H9 (cell line): ENCODE data around the gene RTN1. TPM values are rescaled to one million over a fixed set of nuclear protein-coding genes. Genes with fewer than 3 reads are reported as not detected.

Experiments used
- DNase-seq: peaks from one replicate; pipeline ENCODE4 v3.0.0-alpha.2; 2017
- H2AFZ ChIP-seq: one replicate; pipeline ENCODE4 v1.6.1; 2013; ENCODE audit warnings: mild to moderate bottlenecking, low read length, control low read depth, moderate library complexity
- H2AK5ac ChIP-seq: 2 replicates; pipeline ENCODE4 v1.6.1; 2013; ENCODE audit warnings: low read length, control low read depth, mixed read lengths; ENCODE audit not compliant: insufficient read length
- H2BK120ac ChIP-seq: one replicate; pipeline ENCODE4 v1.6.1; 2013; ENCODE audit warnings: low read depth, mild to moderate bottlenecking, low read length, control low read depth, inconsistent platforms; ENCODE audit not compliant: poor library complexity, severe bottlenecking
- H2BK12ac ChIP-seq: 2 replicates; pipeline ENCODE4 v1.6.1; 2013; ENCODE audit warnings: low read length, control low read depth, mixed read lengths, low read depth; ENCODE audit not compliant: insufficient read length
- H2BK15ac ChIP-seq: 2 replicates; pipeline ENCODE4 v1.6.1; 2013; ENCODE audit warnings: low read depth, low read length, control low read depth
- H2BK20ac ChIP-seq: one replicate; pipeline ENCODE4 v1.6.1; 2013; ENCODE audit warnings: low read depth, mild to moderate bottlenecking, low read length, control low read depth, inconsistent platforms; ENCODE audit not compliant: poor library complexity, severe bottlenecking
- H2BK5ac ChIP-seq: 2 replicates; pipeline ENCODE4 v1.6.1; 2013; ENCODE audit warnings: low read length, control low read depth, mixed read lengths; ENCODE audit not compliant: insufficient read length
- H3K14ac ChIP-seq: 2 replicates; pipeline ENCODE4 v1.6.1; 2013; ENCODE audit warnings: low read length, control low read depth; ENCODE audit not compliant: insufficient read depth
- H3K18ac ChIP-seq: 2 replicates; pipeline ENCODE4 v1.6.1; 2013; ENCODE audit warnings: low read depth, mild to moderate bottlenecking, mixed read lengths, low read length, control low read depth; ENCODE audit not compliant: insufficient read length
- H3K23ac ChIP-seq: 2 replicates; pipeline ENCODE4 v1.6.1; 2013; ENCODE audit warnings: low read length, control low read depth, mixed read lengths, low read depth; ENCODE audit not compliant: insufficient read length
- H3K23me2 ChIP-seq: 2 replicates; pipeline ENCODE4 v1.6.1; 2013; ENCODE audit warnings: low read depth, mild to moderate bottlenecking, mixed read lengths, low read length, control low read depth; ENCODE audit not compliant: insufficient read length, poor library complexity, severe bottlenecking
- H3K27ac ChIP-seq: 2 replicates; pipeline ENCODE4 v1.5.1; 2013; ENCODE audit warnings: low read length, control low read depth, mixed read lengths, low read depth; ENCODE audit not compliant: insufficient read length
- H3K27me3 ChIP-seq: 2 replicates; pipeline ENCODE4 v1.6.1; 2013; ENCODE audit warnings: low read length, control low read depth, inconsistent platforms; ENCODE audit not compliant: insufficient read depth
- H3K4ac ChIP-seq: 2 replicates; pipeline ENCODE4 v1.6.1; 2013; ENCODE audit warnings: low read depth, mild to moderate bottlenecking, control low read depth, inconsistent platforms, low read length, moderate library complexity
- H3K4me1 ChIP-seq: 2 replicates; pipeline ENCODE4 v1.6.1; 2013; ENCODE audit warnings: low read length, control low read depth, inconsistent platforms; ENCODE audit not compliant: insufficient read depth
- H3K4me2 ChIP-seq: 2 replicates; pipeline ENCODE4 v1.6.1; 2013; ENCODE audit warnings: low read length, control low read depth, mixed read lengths; ENCODE audit not compliant: insufficient read length, insufficient read depth
- H3K56ac ChIP-seq: 2 replicates; pipeline ENCODE4 v1.6.1; 2013; ENCODE audit warnings: low read depth, mild to moderate bottlenecking, mixed read lengths, low read length, control low read depth; ENCODE audit not compliant: insufficient read length
- H3K79me1 ChIP-seq: 2 replicates; pipeline ENCODE4 v1.6.1; 2013; ENCODE audit warnings: low read depth, mild to moderate bottlenecking, moderate library complexity, low read length, control low read depth, inconsistent platforms; ENCODE audit not compliant: insufficient read depth, poor library complexity, severe bottlenecking
- H3K79me2 ChIP-seq: 2 replicates; pipeline ENCODE4 v1.6.1; 2013; ENCODE audit warnings: low read length, control low read depth, inconsistent platforms; ENCODE audit not compliant: insufficient read depth
- H3K9ac ChIP-seq: 2 replicates; pipeline ENCODE4 v1.6.1; 2013; ENCODE audit warnings: low read length, control low read depth, mixed read lengths; ENCODE audit not compliant: insufficient read length; ENCODE audit errors: extremely low read depth
- H3K9me3 ChIP-seq: one replicate; pipeline ENCODE4 v1.6.1; 2013; ENCODE audit warnings: low read depth, low read length, inconsistent platforms; ENCODE audit not compliant: control insufficient read depth
- H3T11ph ChIP-seq: one replicate; pipeline ENCODE4 v1.6.1; 2013; ENCODE audit warnings: mild to moderate bottlenecking, low read length, control low read depth, inconsistent platforms
- H4K20me1 ChIP-seq: one replicate; pipeline ENCODE4 v1.6.1; 2013; ENCODE audit not compliant: control insufficient read depth, insufficient read length, insufficient read depth
- H4K5ac ChIP-seq: 2 replicates; pipeline ENCODE4 v1.6.1; 2013; ENCODE audit warnings: low read depth, mild to moderate bottlenecking, mixed read lengths, low read length, control low read depth; ENCODE audit not compliant: insufficient read length
- H4K8ac ChIP-seq: replicated peaks from 2 replicates; pipeline ENCODE4 v1.6.1; 2013; ENCODE audit warnings: low read length, control low read depth, mixed read lengths, low read depth; ENCODE audit not compliant: insufficient read length
- H4K91ac ChIP-seq: 2 replicates; pipeline ENCODE4 v1.6.1; 2013; ENCODE audit warnings: low read depth, mild to moderate bottlenecking, moderate library complexity, mixed read lengths, low read length, control low read depth; ENCODE audit not compliant: insufficient read length
- H3K27ac Mint-ChIP-seq, 3 experiments: 2 replicates in 2 of 3; 3 replicates in 1 of 3; pipeline ENCODE4 v1.8.0; 2020 to 2021; ENCODE audit warnings: mixed read lengths in 3 of 3, mild to moderate bottlenecking in 1 of 3, moderate library complexity in 1 of 3
- H3K27me3 Mint-ChIP-seq: 2 replicates; pipeline ENCODE4 v1.8.0; 2021; ENCODE audit warnings: low read depth, mild to moderate bottlenecking, moderate library complexity, mixed read lengths
- H3K36me3 Mint-ChIP-seq, 3 experiments: 2 replicates in 2 of 3; 3 replicates in 1 of 3; pipeline ENCODE4 v1.8.0; 2020 to 2021; ENCODE audit warnings: low read depth in 3 of 3, mixed read lengths in 3 of 3; ENCODE audit not compliant: insufficient read depth in 1 of 3
- H3K4me1 Mint-ChIP-seq, 2 experiments: 2 replicates each; pipeline ENCODE4 v1.8.0; 2020; ENCODE audit warnings: mixed read lengths in 2 of 2
- H3K4me3 Mint-ChIP-seq, 2 experiments: 2 replicates in 1 of 2; 3 replicates in 1 of 2; pipeline ENCODE4 v1.8.0; 2020 to 2021; ENCODE audit warnings: mild to moderate bottlenecking in 2 of 2, mixed read lengths in 2 of 2, moderate library complexity in 1 of 2
- H3K9me3 Mint-ChIP-seq, 2 experiments: 2 replicates in 1 of 2; 3 replicates in 1 of 2; pipeline ENCODE4 v1.8.0; 2020; ENCODE audit warnings: mild to moderate bottlenecking in 2 of 2, mixed read lengths in 2 of 2, moderate library complexity in 1 of 2
- CTCF ChIP-seq: fragments of 200-600 bp; sonication (generic); conservative IDR thresholded peaks from 3 replicates; pipeline ENCODE4 v1.8.0; 2021; ENCODE audit warnings: antibody characterized with exemption, mild to moderate bottlenecking
- WGBS: extraction: QIAGEN DNeasy Blood & Tissue Kit; methylation state at CpG from one replicate; pipeline ENCODE4 v1.1.7; 2013; ENCODE audit warnings: missing lambda C conversion rate, low lambda C conversion rate, mixed read lengths; ENCODE audit not compliant: insufficient read length; ENCODE audit errors: extremely low coverage; 5-methylcytosine and 5-hydroxymethylcytosine counted together
- total RNA-seq: library from RNA; stranded (reverse); gene quantifications from 2 replicates; pipeline ENCODE4 v1.2.1, GENCODE V29; 2021

Gene RTN1
- total RNA-seq, 1 experiment from 2014 or later = 1.8 TPM

- no peaks in the 10 kb centered on the region for H3K9me3 ChIP-seq
- Mint-ChIP-seq H3K36me3 (no peaks in the 10 kb centered on the region), H3K27ac (no peak overlapping the region), H3K9me3 (no peaks in the 10 kb centered on the region), H3K4me1 (peaks cover 18 to 21% of the 10 kb centered on the region in 2 experiments), H3K27me3 (peaks cover 3% of the 10 kb centered on the region), H3K4me3 (no peak overlapping the region; a peak in 1 of 5 replicates)
- H2BK15ac ChIP-seq = no peak overlapping the region
- no peak overlapping the region for H2BK12ac ChIP-seq
- DNase-seq = no peak
- H3K4ac ChIP-seq = no peak overlapping the region
- no peak overlapping the region for H2BK20ac ChIP-seq
- H3K18ac ChIP-seq = no peak overlapping the region
- no peak overlapping the region for H3K27ac ChIP-seq
- no peak overlapping the region for H2BK120ac ChIP-seq
- no peak overlapping the region for H3K9ac ChIP-seq
- no peak overlapping the region for H4K8ac ChIP-seq
- H3K23me2 ChIP-seq = no peaks in the 10 kb centered on the region
- no peak overlapping the region for H4K91ac ChIP-seq
- H4K5ac ChIP-seq = no peak overlapping the region
- no peak overlapping the region for H3K4me2 ChIP-seq
- no peaks in the 10 kb centered on the region for H3K4me1 ChIP-seq
- no peak overlapping the region for H3K56ac ChIP-seq
- no peaks in the 10 kb centered on the region for H3K79me2 ChIP-seq
- no peak overlapping the region for H3T11ph ChIP-seq
- H2BK5ac ChIP-seq = no peak overlapping the region
- H4K20me1 ChIP-seq = no peaks in the 10 kb centered on the region
- H3K14ac ChIP-seq = no peak overlapping the region
- H2AK5ac ChIP-seq = no peak overlapping the region
- no peak for TF ChIP-seq CTCF
- WGBS = no CpG with 5 or more reads among the region's 2 CpGs
- H3K27me3 ChIP-seq = no peaks in the 10 kb centered on the region
- no peaks in the 10 kb centered on the region for H3K79me1 ChIP-seq
- H3K23ac ChIP-seq = no peak overlapping the region
- H2AFZ ChIP-seq = no peak overlapping the region
Measured at GRCh38 chr14:59832653-59833294, 37.8 kb downstream of the RTN1 start.
